Measurements from ENCODE around the gene DRAM2. TPM values are rescaled to one million over a fixed set of nuclear protein-coding genes. Genes with fewer than 3 reads are reported as not detected.

DRAM2 gene
- total and polyA plus RNA-seq, 9 of the 15 experiments (the other 6 are each of a cell fraction or from before 2014, with no cell fraction given), result 29.0 to 161 (median 53.5) TPM

DNA sequence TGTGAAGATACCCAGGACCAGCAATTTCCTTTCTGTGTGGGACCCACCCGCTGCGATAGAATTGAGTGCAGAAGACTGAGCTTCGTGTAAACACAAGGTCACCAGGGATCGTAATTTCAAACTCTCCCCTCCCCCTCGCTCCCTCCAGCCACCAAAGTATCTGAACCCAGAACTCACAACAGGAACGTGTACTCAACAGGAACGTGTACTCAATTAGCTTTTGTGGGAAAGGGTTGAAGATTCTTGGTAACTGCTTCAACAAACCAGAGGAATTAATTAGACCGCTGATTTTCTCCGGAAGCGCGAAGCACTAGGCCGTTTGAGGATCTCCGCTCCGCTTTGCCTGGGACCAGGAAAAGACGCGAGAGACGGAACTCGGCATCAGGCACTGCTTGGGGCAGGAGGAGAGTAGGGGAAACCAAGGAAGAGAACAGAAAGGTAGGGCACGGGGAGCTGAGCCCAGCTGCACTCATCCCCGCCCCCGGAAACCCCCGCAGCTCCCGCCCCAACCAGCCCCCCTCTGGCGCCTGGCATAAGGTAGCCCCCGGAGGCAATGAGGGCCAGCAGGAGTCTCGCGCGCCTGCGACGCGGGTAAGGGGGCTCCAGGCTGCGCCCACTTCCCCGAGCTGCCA is 453 bp downstream of the DRAM2 start (continued):
- TF ChIP-seq CHD7 (IDR thresholded peaks at IDR 0.05; ENCODE audit: low read depth, low read length), result no peak
- TF ChIP-seq RUNX1 (IDR thresholded peaks at IDR 0.05; ENCODE audit: low read depth), result no peak
- TF ChIP-seq SUPT5H (IDR thresholded peaks at IDR 0.05), result no peak
- TF ChIP-seq HMGN3 (IDR thresholded peaks at IDR 0.05; ENCODE audit: borderline replicate concordance, extremely low read depth, insufficient read length, low read depth, low read length), result no peak
- TF ChIP-seq ZNF76 (CRISPR knock-in tag; IDR thresholded peaks at IDR 0.05; ENCODE audit: borderline replicate concordance), result no peak
- TF ChIP-seq HNRNPK (IDR thresholded peaks at IDR 0.05; ENCODE audit: low read depth, low read length, poor library complexity, severe bottlenecking), result no peak
- no peak for TF ChIP-seq TRIM24 (IDR thresholded peaks at IDR 0.05)
- TF ChIP-seq ZFX (CRISPR knock-in tag; IDR thresholded peaks at IDR 0.05), result no peak; the same call in 1 of the 2 replicates

Measured in K562 (cell line).